CD14-positive monocyte (primary cell): ENCODE measurements around the gene EXPH5. TPM values are rescaled to one million over a fixed set of nuclear protein-coding genes. Genes with fewer than 3 reads are reported as not detected.

ENCODE experiments used
- DNase-seq, 3 donors: peaks; one replicate each; pipeline ENCODE4 v3.0.0-alpha.2; 2011 to 2022
- H2AFZ ChIP-seq: 2 replicates; pipeline ENCODE4 v1.6.0; 2012; ENCODE audit warnings: mild to moderate bottlenecking, low read depth, low read length, inconsistent platforms; ENCODE audit not compliant: insufficient read depth, poor library complexity, severe bottlenecking
- H3K27ac ChIP-seq, 2 donors: 1 replicate in 1 of 2; 2 replicates in 1 of 2; pipeline ENCODE4 v1.5.1; 2012 to 2013; ENCODE audit warnings: low read length in 2 of 2, control low read depth in 1 of 2, inconsistent platforms in 1 of 2, low read depth in 1 of 2, mild to moderate bottlenecking in 1 of 2
- H3K27me3 ChIP-seq, 2 donors: one replicate each; pipeline versions ENCODE4 v1.6.0 to v1.6.1; 2011 to 2013; ENCODE audit warnings: low read length in 2 of 2; ENCODE audit not compliant: control insufficient read depth in 2 of 2, insufficient read depth in 2 of 2
- H3K36me3 ChIP-seq, 2 donors: replicated peaks in 1 of 2; 1 replicate in 1 of 2; 2 replicates in 1 of 2; pipeline versions ENCODE4 v1.5.1 to v1.6.1; 2012 to 2013; ENCODE audit warnings: low read length in 2 of 2, control low read depth in 1 of 2, inconsistent platforms in 1 of 2, mild to moderate bottlenecking in 1 of 2; ENCODE audit not compliant: insufficient read depth in 2 of 2, control insufficient read depth in 1 of 2
- H3K4me1 ChIP-seq, 2 donors: 1 replicate in 1 of 2; 2 replicates in 1 of 2; pipeline versions ENCODE4 v1.5.1 to v1.6.1; 2012 to 2013; ENCODE audit warnings: low read length in 2 of 2, control low read depth in 1 of 2, inconsistent platforms in 1 of 2, mild to moderate bottlenecking in 1 of 2, moderate library complexity in 1 of 2; ENCODE audit not compliant: insufficient read depth in 2 of 2, control insufficient read depth in 1 of 2
- H3K4me2 ChIP-seq: replicated peaks from 2 replicates; pipeline ENCODE3; 2012; ENCODE audit warnings: low read length, moderate library complexity, mild to moderate bottlenecking; ENCODE audit not compliant: poor library complexity, severe bottlenecking; ENCODE audit errors: extremely low read depth
- H3K4me3 ChIP-seq, 3 experiments: fragments of 200-600 bp in 1 of 3; sonication (generic) in 1 of 3; replicated peaks in 1 of 3; 1 replicate in 2 of 3; 2 replicates in 1 of 3; pipeline ENCODE4 v1.5.1; 2011 to 2013; ENCODE audit warnings: low read length in 3 of 3, mild to moderate bottlenecking in 3 of 3, control low read depth in 2 of 3, low read depth in 2 of 3, inconsistent platforms in 1 of 3, moderate library complexity in 1 of 3
- H3K79me2 ChIP-seq: 2 replicates; pipeline ENCODE4 v1.6.0; 2012; ENCODE audit warnings: mild to moderate bottlenecking, control low read depth, inconsistent platforms, low read length, moderate library complexity; ENCODE audit not compliant: insufficient read depth
- H3K9ac ChIP-seq: 2 replicates; pipeline ENCODE4 v1.6.0; 2017; ENCODE audit warnings: low read length, mild to moderate bottlenecking; ENCODE audit not compliant: insufficient read depth, poor library complexity, severe bottlenecking
- H3K9me3 ChIP-seq, 2 donors: replicated peaks in 1 of 2; 1 replicate in 1 of 2; 2 replicates in 1 of 2; pipeline versions ENCODE4 v1.5.1 to v1.6.1; 2012 to 2013; ENCODE audit warnings: low read length in 2 of 2, control low read depth in 1 of 2; ENCODE audit not compliant: control insufficient read depth in 1 of 2, insufficient read depth in 1 of 2
- H4K20me1 ChIP-seq: 2 replicates; pipeline ENCODE4 v1.6.0; 2012; ENCODE audit warnings: mild to moderate bottlenecking, low read length, control low read depth, moderate library complexity; ENCODE audit not compliant: insufficient read depth
- H3K27ac Mint-ChIP-seq, 7 donors: one replicate each; pipeline ENCODE4 v1.8.0; 2020; ENCODE audit warnings: mild to moderate bottlenecking in 7 of 7, mixed read lengths in 7 of 7, moderate library complexity in 6 of 7, inconsistent platforms in 2 of 7
- H3K27me3 Mint-ChIP-seq, 3 donors: one replicate each; pipeline ENCODE4 v1.8.0; 2021 to 2022; ENCODE audit warnings: low read depth in 3 of 3, mild to moderate bottlenecking in 3 of 3, mixed read lengths in 3 of 3, moderate library complexity in 3 of 3, inconsistent platforms in 1 of 3
- H3K36me3 Mint-ChIP-seq, 2 donors: one replicate each; pipeline ENCODE4 v1.8.0; 2020; ENCODE audit warnings: mixed read lengths in 2 of 2, inconsistent platforms in 1 of 2, mild to moderate bottlenecking in 1 of 2
- H3K4me1 Mint-ChIP-seq: one replicate; pipeline ENCODE4 v1.8.0; 2020; ENCODE audit warnings: mild to moderate bottlenecking, mixed read lengths
- H3K4me3 Mint-ChIP-seq, 2 donors: one replicate each; pipeline ENCODE4 v1.8.0; 2020; ENCODE audit warnings: mild to moderate bottlenecking in 2 of 2, mixed read lengths in 2 of 2, moderate library complexity in 1 of 2
- H3K9me3 Mint-ChIP-seq, 7 donors: one replicate each; pipeline ENCODE4 v1.8.0; 2020 to 2022; ENCODE audit warnings: mixed read lengths in 7 of 7, mild to moderate bottlenecking in 6 of 7, moderate library complexity in 6 of 7, inconsistent platforms in 2 of 7
- CTCF ChIP-seq: fragments of 200-600 bp; IDR thresholded peaks from one replicate; pipeline ENCODE4 v1.8.0; 2022; ENCODE audit warnings: antibody characterized with exemption, mild to moderate bottlenecking
- WGBS: methylation state at CpG from one replicate; pipeline ENCODE4 v1.1.5; 2013; ENCODE audit warnings: missing lambda C conversion rate; ENCODE audit not compliant: insufficient coverage; 5-methylcytosine and 5-hydroxymethylcytosine counted together
- intact Hi-C, 2 donors: fragments of 100-400 bp; cut with micrococcal nuclease; formaldehyde crosslinking; loops; one replicate each; pipeline versions ENCODE4 v1.15.0 to v1.15.1; 2023
- polyA plus RNA-seq, 3 donors: library from polyadenylated mRNA; depleted of rRNA in 1 of 3; unstranded in 2 of 3; stranded (reverse) in 1 of 3; fragments of 300-500 nt in 2 of 3; fragments of >200 nt in 1 of 3; fragmentation: Illumina TruSeq in 2 of 3; gene quantifications; 1 replicate in 2 of 3; 2 replicates in 1 of 3; pipeline ENCODE4 v1.2.3, GENCODE V29; 2012 to 2021

Gene EXPH5
- polyA plus RNA-seq, 3 donors: 0.05 to 0.17 TPM; not detected in 1

DNA sequence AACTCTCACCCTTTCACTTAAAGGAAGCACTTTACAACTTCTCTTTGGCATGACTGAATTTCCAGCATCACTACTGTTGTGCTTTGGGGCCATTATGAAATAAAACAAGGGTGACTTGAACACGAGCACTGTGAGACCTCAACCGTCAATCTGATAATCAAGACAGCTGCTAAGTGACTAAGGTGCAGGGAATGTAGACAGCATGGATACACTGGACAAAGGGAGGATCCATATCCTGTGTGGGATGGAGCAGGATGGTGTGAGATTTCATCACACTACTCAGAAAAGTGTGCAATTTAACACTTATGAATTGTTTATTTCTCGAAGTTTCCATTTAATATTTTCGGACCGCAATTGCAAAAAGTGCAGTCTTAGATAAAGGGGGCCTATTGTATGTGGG, 16.1 kb upstream of the EXPH5 start:
- DNase-seq: no peak
- no peaks in the 10 kb centered on the region for H3K9me3 Mint-ChIP-seq
- intact Hi-C loops: no loop called here
- H3K36me3 Mint-ChIP-seq: no peaks in the 10 kb centered on the region
- Histone ChIP-seq H3K27ac (no peak overlapping the region), H3K27me3 (no peaks in the 10 kb centered on the region), H3K9ac (no peak overlapping the region), H2AFZ (no peak overlapping the region), H3K4me1 (no peaks in the 10 kb centered on the region), H3K36me3 (no peaks in the 10 kb centered on the region), H4K20me1 (no peaks in the 10 kb centered on the region), H3K4me2 (no peak overlapping the region), H3K9me3 (no peaks in the 10 kb centered on the region), H3K79me2 (no peaks in the 10 kb centered on the region), H3K4me3 (no peak overlapping the region)
- no peaks in the 10 kb centered on the region for H3K4me1 Mint-ChIP-seq
- peaks cover 4 to 16% (median 8%) of the 10 kb centered on the region in 3 donors for H3K27me3 Mint-ChIP-seq
- H3K27ac Mint-ChIP-seq: no peak overlapping the region
- 100% methylated on average over 2 of the region's 5 CpGs for WGBS
- no peak for TF ChIP-seq CTCF
- H3K4me3 Mint-ChIP-seq: no peak overlapping the region

DNA sequence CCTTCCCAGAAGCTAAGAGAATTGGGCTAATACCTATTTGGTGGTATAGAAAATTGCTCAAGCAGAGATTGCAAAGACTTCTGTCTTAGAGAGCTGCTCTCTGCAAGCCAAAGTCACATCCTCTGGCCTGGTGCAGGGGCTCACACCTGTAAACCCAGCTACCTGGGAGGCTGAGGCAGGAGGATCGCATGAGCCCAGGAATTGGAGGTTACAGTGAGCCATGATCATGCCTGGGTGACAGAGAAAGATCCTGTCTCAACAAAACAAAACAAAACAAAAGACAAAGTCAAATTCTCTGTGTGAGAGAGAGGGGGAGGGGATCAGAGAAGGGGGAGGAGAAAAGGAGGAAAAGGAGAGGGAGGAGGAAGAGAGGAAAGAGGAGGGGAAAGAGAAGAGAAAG, 15.0 kb upstream of the EXPH5 start:
- Histone ChIP-seq H3K4me1 (no peaks in the 10 kb centered on the region), H3K4me3 (no peak overlapping the region), H3K27ac (no peak overlapping the region), H3K9me3 (no peaks in the 10 kb centered on the region), H2AFZ (no peak overlapping the region), H3K79me2 (no peaks in the 10 kb centered on the region), H3K9ac (no peak overlapping the region), H3K27me3 (no peaks in the 10 kb centered on the region), H3K4me2 (no peak overlapping the region), H4K20me1 (no peaks in the 10 kb centered on the region), H3K36me3 (no peaks in the 10 kb centered on the region)
- WGBS: no CpG with 5 or more reads among the region's 1 CpG
- Mint-ChIP-seq H3K9me3 (no peaks in the 10 kb centered on the region), H3K27me3 (peaks cover 4 to 10% (median 8%) of the 10 kb centered on the region in 3 donors), H3K4me1 (no peaks in the 10 kb centered on the region), H3K4me3 (no peak overlapping the region), H3K36me3 (no peaks in the 10 kb centered on the region), H3K27ac (no peak overlapping the region)
- no peak for DNase-seq
- TF ChIP-seq CTCF: no peak
- intact Hi-C loops: no loop called here
